GM21447 (cell line): ENCODE measurements around the gene SLC22A3.

Source experiments
- ATAC-seq: cut with Tn5 transposase; IDR thresholded peaks from one replicate; pipeline ENCODE4 v1.9.1; 2021; ENCODE audit not compliant: unreplicated experiment

Gene SLC22A3

DNA sequence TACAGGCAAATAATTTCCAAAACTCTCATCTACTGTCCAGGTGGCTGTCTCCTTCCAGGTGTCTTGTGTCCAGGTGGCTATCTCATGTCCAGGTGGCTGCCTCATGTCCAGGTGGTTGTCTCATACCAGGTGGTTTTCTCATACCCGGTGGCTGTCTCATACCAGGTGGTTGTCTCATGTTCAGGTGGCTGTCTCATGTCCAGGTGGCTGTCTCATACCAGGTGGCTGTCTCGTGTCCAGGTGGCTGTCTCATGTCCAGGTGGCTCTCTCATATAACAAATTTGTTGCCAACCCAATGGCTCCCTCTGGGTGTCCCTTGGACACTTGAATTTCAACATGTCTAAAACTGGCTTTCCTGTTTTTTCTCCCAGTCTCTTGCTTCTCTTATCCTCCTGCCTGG, 14.3 kb upstream of the SLC22A3 start:
- no peak for ATAC-seq

- ATAC-seq, result no peak
Observed at GRCh38 chr6:160336200-160336599, 12.0 kb upstream of the SLC22A3 start.

- no peak for ATAC-seq
Observed at GRCh38 chr6:160337301-160337700, 10.9 kb upstream of the SLC22A3 start.

DNA sequence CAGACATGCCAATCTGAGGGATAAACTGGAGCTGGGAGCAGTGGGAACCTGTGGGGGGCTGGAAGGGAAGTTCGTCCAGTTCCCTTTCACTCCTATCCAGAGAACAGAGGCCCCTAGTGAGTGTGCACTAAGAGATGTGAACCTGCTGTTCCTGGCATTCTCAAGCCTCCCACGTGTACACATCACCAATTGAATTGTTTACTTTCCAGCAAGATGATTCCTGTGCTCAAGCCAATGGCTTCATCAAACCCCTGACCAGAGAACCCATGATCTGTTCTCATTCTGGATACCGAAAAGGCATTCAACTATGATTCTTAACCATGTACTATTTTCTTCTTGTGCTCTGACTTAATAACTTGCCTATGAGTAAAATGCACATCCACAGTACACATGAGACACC, 10.2 kb upstream of the SLC22A3 start:
- no peak for ATAC-seq

- ATAC-seq, result no peak
Observed at GRCh38 chr6:160343144-160343543, 5.0 kb upstream of the SLC22A3 start.

DNA sequence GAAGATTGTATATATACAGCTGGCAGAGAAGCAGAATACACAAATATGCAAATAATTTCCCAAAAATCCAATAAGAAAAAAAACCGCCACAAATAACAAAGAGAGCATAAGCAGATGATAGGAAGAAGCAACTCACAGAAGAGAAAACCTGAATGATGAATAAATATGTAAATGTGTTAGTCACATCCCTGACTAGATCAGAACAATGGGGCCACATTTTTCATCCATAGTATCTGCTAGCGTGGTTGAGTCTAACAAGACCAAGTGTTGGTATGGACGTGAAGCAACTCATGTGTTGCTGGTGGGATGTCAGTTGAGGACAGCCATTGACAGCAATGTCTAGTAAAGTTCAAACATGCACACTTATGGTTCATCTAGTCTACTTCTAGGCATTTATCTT, 3.9 kb upstream of the SLC22A3 start:
- no peak for ATAC-seq

DNA sequence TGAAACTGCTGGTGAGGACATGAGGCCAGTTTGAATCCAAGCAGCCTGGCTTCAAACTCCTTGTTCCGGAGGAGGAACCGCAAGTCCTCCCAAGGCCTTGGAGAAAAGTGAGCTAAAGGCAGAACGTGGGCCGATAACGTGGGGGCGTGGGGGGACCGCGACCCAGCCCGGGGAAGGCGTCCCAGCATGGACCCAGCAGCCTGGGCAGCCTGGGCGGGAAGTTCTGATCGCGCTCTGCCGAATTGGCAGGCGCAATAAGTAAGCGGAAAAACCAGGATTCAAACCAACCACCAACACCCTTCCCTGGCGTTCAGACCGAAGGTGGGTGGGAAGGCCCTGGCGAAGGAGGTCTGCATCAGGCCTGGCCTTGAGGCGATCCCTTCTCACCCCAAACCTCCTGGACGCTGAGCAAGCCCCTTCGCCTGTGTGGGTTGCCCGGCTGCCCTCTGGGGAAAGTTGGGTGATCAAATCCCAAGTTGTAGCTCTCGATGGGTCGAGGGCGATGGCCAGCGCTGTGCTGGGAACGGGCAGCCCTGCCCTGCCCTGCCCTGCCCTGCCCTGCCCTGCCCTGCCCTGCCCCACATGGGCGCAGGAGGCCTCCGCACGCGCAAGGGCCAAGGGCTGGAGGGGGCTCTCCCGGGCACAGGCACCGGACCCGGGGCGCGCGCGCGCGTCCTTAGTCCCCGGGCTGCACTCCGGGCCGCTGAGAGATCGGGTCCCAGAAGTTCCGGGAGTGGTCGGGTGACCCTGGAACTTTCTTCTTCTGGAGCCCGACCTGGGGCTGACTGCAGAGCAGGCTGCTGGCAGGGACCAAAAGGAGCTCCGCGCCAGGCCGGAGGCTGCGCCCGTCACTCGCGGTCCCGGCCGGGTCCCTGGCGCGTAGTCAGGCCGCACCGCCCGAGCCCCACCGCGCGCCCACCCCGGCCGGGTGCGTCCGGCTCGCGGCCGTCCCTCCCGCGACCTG, 637 bp upstream of the SLC22A3 start:
- no peak for ATAC-seq

GRCh38 chr6:160349020-160349441, 853 bp downstream of the SLC22A3 start:
- ATAC-seq, result no peak

DNA sequence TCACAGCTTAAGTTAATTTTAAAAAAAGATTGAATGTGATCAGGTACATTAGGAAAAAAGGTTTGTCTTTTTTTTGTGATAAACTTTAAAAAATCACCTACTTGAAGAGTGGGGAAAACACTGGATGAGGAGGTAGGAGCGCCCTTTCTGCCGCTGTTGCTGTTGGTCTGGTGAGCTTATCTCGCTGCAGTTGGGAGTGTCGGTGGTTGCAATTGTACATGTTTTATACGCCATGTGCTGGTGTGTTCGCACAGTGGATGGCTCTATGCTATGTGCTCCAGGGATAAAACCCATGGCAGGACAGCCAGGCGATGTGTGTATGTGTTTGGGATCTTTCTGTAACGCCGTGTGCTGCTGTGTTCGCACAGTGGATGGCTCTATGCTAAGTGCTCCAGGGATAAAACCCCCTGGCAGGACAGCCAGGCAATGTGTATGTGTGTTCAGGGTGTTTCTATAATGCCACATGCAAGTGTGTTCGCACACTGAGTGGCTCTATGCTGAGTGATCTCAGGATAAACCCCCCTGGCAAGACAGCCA, 1.7 kb downstream of the SLC22A3 start:
- ATAC-seq, result no peak

GRCh38 chr6:160353950-160354496, 5.8 kb downstream of the SLC22A3 start:
- ATAC-seq, result no peak

GRCh38 chr6:160355001-160355400, 6.8 kb downstream of the SLC22A3 start:
- no peak for ATAC-seq

- ATAC-seq, result no peak
Observed at GRCh38 chr6:160356074-160356744, 8.0 kb downstream of the SLC22A3 start.

DNA sequence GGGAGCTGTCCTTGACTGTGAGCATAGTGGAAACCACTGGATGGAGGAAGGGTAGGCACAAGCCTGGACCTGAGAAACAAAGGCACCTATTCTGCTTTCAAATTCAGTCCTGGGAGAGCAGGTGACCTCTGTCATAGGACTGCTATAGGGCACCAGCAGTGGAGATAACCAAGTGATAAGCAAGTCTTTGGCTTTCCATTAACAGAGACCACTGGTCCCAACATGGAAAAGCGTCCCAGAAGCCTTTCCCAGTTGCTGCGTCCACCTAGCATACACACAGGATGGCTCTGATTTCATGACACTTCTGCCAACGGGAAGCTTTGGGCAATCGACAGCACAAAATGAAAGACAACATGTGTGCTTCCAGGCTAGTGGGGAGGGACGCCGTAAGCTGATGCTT, 8.9 kb downstream of the SLC22A3 start:
- ATAC-seq, result no peak

- ATAC-seq, result no peak
Observed at GRCh38 chr6:160358225-160359119, 10.3 kb downstream of the SLC22A3 start.

- ATAC-seq, result no peak
Observed at GRCh38 chr6:160360955-160361354, 12.8 kb downstream of the SLC22A3 start.

GRCh38 chr6:160362556-160362955, 14.4 kb downstream of the SLC22A3 start:
- no peak for ATAC-seq

DNA sequence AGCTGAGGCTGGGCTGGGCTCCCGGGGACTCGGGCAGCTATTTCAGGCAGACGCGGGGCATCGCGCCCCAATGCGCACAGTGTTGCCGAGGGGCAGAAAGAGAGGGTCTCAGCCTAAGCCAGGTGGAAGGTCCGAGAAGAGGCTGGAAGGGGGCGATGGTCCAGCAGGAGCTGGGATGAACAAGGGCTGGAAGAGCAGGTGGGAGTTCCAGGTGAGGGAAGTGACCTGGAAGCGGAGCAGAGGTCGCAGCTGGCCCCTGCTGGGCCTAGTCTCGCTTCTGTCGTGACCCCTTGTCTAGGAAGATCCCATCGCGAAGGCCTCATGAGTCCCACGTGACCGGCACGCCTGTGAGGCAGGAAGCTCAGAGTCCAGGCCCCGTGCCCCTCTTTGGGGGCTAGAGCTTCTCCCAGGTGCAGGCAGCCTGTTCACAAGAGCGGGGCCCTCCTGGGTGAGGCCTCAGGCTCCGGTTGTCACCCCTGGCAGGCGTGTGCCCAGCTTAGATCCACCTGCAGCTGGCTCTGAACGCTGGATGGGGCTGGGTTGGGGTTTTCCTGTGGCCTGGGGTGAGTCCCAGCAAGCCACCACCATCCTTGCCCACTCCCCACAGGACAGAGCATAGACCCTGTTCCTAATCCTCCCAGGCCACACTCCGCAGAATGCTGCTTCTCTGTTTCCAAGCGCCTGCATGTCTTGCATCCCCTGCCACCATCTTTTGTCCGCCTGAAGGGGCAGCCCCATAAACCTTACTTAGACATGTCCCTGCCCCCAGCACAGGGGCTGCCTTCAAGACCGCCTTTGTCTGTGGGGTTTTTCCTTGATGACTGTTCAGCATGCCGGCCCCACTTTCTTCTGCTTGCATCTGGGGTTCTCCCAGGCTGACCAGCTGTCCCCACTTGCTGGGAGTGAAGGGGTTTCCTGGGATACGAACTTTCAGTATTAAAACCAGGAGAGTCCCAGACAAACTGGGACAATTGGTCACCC, 15.1 kb downstream of the SLC22A3 start:
- no peak for ATAC-seq

DNA sequence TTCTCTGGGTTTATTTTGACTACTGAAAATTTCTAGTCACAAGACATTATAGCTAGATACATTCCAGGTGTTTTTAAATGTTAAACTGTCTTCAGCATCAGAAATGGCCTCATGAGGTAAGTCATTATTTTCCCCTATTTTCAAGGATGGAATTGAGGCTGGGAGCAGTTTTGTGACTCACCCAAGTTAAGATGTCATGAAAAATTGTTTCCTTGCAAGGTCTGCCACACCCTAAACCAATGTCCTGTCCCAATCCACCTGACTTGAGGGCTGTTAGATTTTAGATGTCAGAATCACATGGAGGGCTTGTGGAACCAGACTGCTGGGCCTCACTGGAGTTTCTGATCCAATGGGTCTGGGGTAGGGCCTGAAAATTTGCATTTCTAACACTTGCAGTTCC, 16.9 kb downstream of the SLC22A3 start:
- ATAC-seq, result no peak

DNA sequence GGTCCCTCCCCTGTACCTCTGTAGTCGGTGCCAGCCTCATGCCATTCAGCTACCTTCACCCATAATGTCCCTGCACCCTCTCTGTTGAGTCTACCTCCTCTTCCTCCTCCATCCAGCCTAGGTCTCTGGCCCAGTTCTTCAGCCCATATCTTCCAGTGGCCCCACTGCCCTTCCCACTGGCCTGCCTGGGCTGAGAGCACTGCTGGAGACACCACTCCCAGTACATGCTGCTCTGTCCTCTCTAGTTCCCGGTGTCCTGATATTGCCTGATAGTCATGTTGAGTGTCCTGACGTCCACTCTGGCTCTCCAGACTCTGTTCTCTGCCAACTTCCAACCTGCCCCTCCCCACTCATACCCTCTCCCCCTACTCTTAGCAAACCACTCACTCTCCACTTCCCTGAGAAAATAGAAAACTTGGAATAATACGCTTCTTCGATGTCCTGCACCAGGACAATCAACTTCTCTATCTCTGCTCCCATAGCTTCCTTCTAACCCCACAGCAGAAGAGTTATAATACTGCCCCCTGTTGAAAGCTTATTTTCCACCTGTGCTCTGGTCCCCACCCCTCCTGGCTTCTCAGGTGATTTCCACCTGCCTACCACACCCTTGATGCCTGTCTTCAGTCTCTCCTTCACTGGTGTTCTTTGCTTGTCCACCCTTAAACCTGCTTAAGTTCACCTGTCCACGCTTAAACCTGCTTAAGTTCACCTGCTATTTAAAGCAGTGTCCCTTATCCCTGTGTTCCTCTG, 19.8 kb downstream of the SLC22A3 start:
- ATAC-seq, result no peak
